ENCODE measurements around the gene DMAP1. TPM values are rescaled to one million over a fixed set of nuclear protein-coding genes. Genes with fewer than 3 reads are reported as not detected.

Gene DMAP1
- total and polyA plus RNA-seq, 2 experiments from 2014 or later: 28.8 to 61.8 TPM

DNA sequence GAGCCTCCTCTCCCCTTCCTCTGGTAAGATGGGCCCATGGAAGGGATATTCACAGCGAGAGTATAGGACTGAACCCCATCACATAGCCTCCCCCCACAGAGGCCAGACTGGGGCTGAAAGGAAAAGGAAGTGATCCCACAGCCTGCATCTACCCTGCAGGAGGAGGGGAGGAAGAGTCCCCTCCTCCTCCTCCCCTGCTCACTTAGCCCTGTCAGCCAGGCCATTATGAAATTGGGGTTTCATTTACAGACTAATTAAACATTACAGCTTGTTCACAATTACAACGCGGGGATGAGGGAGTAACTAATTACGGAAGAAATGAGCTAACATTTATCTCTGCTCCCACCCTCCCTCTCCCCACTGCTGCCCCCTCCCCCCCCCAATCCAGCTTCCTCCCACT is 25.4 kb downstream of the DMAP1 start:
- H3K9me2 ChIP-seq (replicated peaks; ENCODE audit: insufficient read depth): no peaks in the 10 kb centered on the region
- H3K4me2 ChIP-seq: peak overlapping the region; percentile 67
- no peaks in the 10 kb centered on the region for H4K20me1 ChIP-seq (ENCODE audit: insufficient read depth, poor library complexity, severe bottlenecking)
- H3K27me3 ChIP-seq: no peaks in the 10 kb centered on the region
- H3K4me3 ChIP-seq: no peak overlapping the region
- DNase-seq (ENCODE audit: low spot score): no peak
- H3K79me2 ChIP-seq: no peaks in the 10 kb centered on the region
- no peak overlapping the region for H2AFZ ChIP-seq
- no peak for TF ChIP-seq EZH2phosphoT487 (IDR thresholded peaks at IDR 0.05; ENCODE audit: low read depth, severe bottlenecking, unreplicated experiment)
- TF ChIP-seq, protein P1, sequence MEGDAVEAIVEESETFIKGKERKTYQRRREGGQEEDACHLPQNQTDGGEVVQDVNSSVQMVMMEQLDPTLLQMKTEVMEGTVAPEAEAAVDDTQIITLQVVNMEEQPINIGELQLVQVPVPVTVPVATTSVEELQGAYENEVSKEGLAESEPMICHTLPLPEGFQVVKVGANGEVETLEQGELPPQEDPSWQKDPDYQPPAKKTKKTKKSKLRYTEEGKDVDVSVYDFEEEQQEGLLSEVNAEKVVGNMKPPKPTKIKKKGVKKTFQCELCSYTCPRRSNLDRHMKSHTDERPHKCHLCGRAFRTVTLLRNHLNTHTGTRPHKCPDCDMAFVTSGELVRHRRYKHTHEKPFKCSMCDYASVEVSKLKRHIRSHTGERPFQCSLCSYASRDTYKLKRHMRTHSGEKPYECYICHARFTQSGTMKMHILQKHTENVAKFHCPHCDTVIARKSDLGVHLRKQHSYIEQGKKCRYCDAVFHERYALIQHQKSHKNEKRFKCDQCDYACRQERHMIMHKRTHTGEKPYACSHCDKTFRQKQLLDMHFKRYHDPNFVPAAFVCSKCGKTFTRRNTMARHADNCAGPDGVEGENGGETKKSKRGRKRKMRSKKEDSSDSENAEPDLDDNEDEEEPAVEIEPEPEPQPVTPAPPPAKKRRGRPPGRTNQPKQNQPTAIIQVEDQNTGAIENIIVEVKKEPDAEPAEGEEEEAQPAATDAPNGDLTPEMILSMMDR (IDR thresholded peaks at IDR 0.05; ENCODE audit: poor library complexity): no peak
- no peak for TF ChIP-seq EZH2 (IDR thresholded peaks at IDR 0.05; ENCODE audit: borderline replicate concordance)
- H3K27ac ChIP-seq: peak overlapping the region; percentile 93
- WGBS (ENCODE audit: low lambda C conversion rate, missing lambda C conversion rate): 91% methylated on average over 3 of the region's 4 CpGs
- H3K9me3 ChIP-seq (ENCODE audit: low read depth): no peaks in the 10 kb centered on the region
- H3K4me1 ChIP-seq (ENCODE audit: insufficient read depth): peaks cover 37% of the 10 kb centered on the region
- H3K36me3 ChIP-seq (replicated peaks; ENCODE audit: insufficient read depth, low read depth): no peaks in the 10 kb centered on the region

DNA sequence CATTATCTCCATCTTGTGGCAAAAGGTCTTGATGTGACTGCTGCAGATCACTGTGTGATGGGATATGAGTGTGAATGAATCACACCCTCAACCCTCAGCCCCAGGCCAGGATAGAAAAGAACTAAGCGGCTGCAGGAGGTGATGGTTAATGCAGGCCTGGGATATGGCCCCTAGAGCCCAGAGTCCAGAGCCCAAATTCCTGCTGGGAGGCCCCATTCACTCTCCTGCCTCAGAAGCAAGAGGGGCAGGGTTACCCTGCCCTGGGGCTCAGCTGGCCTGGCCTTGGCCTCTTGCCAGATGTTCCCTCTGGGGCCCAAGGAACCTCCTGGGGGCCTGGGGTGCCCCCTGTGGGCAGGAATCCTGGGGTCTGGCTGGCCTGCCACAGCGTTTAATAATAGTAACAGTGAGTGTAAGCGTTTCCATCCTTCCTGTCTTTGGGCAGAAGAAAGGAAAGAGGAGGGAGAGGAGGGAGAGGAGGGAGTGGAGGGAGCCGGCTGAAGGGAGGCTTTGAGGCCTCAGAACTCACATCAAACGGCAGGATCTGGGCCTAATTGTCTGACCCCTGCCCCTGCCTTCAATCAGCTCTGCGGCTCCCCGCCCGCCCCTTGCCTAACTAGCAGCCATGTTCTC is 26.2 kb downstream of the DMAP1 start:
- Histone ChIP-seq H3K4me2 (peak overlapping the region; percentile 67), H4K20me1 (ENCODE audit: insufficient read depth, poor library complexity, severe bottlenecking) (no peaks in the 10 kb centered on the region), H3K4me1 (ENCODE audit: insufficient read depth) (peaks cover 37% of the 10 kb centered on the region), H3K79me2 (no peaks in the 10 kb centered on the region), H3K9me3 (ENCODE audit: low read depth) (no peaks in the 10 kb centered on the region), H2AFZ (no peak overlapping the region), H3K9me2 (replicated peaks; ENCODE audit: insufficient read depth) (no peaks in the 10 kb centered on the region), H3K4me3 (no peak overlapping the region), H3K27me3 (no peaks in the 10 kb centered on the region), H3K27ac (peak overlapping the region; percentile 93), H3K36me3 (replicated peaks; ENCODE audit: insufficient read depth, low read depth) (no peaks in the 10 kb centered on the region)
- DNase-seq (ENCODE audit: low spot score): peak; percentile 70
- WGBS (ENCODE audit: low lambda C conversion rate, missing lambda C conversion rate): 31% methylated on average over 7 of the region's 8 CpGs
- TF ChIP-seq, protein P1 (IDR thresholded peaks at IDR 0.05; ENCODE audit: poor library complexity): peak; percentile 43
- TF ChIP-seq EZH2phosphoT487 (IDR thresholded peaks at IDR 0.05; ENCODE audit: low read depth, severe bottlenecking, unreplicated experiment): no peak

DNA sequence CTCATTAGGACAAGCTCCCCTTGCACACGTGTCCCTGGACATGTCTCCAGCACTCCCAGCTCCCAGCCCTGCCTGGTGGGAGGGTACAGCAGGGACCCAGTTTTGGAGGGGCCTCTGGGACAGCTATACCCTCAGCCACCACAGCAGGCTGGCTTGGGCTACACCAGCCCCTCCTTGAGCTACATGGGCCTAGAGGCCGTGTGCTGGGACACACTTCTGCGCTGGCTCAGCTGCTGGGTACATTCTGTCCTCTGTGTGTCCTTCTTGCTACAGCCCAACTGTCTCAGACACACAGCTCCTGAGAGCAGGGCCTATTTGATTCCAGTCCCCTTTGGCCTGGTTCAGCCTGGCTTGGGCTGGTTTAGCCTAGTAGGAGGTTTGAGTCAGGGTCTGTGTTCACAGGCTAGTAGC is 26.7 kb downstream of the DMAP1 start:
- Histone ChIP-seq H3K4me1 (ENCODE audit: insufficient read depth) (peaks cover 37% of the 10 kb centered on the region), H4K20me1 (ENCODE audit: insufficient read depth, poor library complexity, severe bottlenecking) (no peaks in the 10 kb centered on the region), H3K79me2 (no peaks in the 10 kb centered on the region), H3K9me3 (ENCODE audit: low read depth) (no peaks in the 10 kb centered on the region), H3K4me3 (no peak overlapping the region), H2AFZ (no peak overlapping the region), H3K27me3 (no peaks in the 10 kb centered on the region), H3K36me3 (replicated peaks; ENCODE audit: insufficient read depth, low read depth) (no peaks in the 10 kb centered on the region), H3K4me2 (peak overlapping the region; percentile 67), H3K9me2 (replicated peaks; ENCODE audit: insufficient read depth) (no peaks in the 10 kb centered on the region), H3K27ac (peak overlapping the region; percentile 93)
- TF ChIP-seq EZH2phosphoT487 (IDR thresholded peaks at IDR 0.05; ENCODE audit: low read depth, severe bottlenecking, unreplicated experiment) (no peak), EZH2 (IDR thresholded peaks at IDR 0.05; ENCODE audit: borderline replicate concordance) (no peak)
- TF ChIP-seq, protein P1 (IDR thresholded peaks at IDR 0.05; ENCODE audit: poor library complexity): no peak
- 45% methylated on average over 3 of the region's 3 CpGs for WGBS (ENCODE audit: low lambda C conversion rate, missing lambda C conversion rate)
- peak; percentile 43 for DNase-seq (ENCODE audit: low spot score)
